K562 (cell line): ENCODE measurements around the gene AQR. TPM values are rescaled to one million over a fixed set of nuclear protein-coding genes. Genes with fewer than 3 reads are reported as not detected.

Source experiments
- ATAC-seq: fragments of 200-7000 bp; cut with Tn5 transposase; 3 replicates; pipeline ENCODE4 v1.9.1; 2020; ENCODE audit warnings: moderate library complexity
- BruUV-seq: library from RNA; stranded (reverse); fragments of 400-500 nt; replicated peaks from 2 replicates; lab custom pipeline; 2021; lab: Mats Ljungman, UMichigan
- CTCF ChIA-PET: fragments of 300-600 bp; formaldehyde crosslinking; extraction: SDS; loops from one replicate; lab custom pipeline; 2021; ENCODE audit warnings: low intra/inter-chr PET ratio; lab: Yijun Ruan, JAX
- POLR2A ChIA-PET: fragments of 300-600, 350-650 bp; sonication (Branson Sonifier 250); formaldehyde crosslinking; extraction: SDS; loops from one replicate; lab custom pipeline; 2021; ENCODE audit warnings: antibody characterized with exemption, inconsistent platforms; lab: Yijun Ruan, JAX
- DNase-seq, 4 experiments: peaks; one replicate each; pipeline versions ENCODE4 v3.0.0 to v3.0.0-alpha.2; 2011 to 2018; ENCODE audit warnings: low spot score in 3 of 4, mixed read lengths in 3 of 4; ENCODE audit errors: extremely low read depth in 1 of 4
- FAIRE-seq: peaks from 2 replicates; lab custom pipeline; 2011; peaks lifted over from hg19 to GRCh38; lab: Jason Lieb, UNC
- H2AFZ ChIP-seq: 2 replicates; pipeline ENCODE4 v1.6.0; 2011; ENCODE audit warnings: low read depth, low read length, control low read depth, inconsistent platforms
- H3K27ac ChIP-seq: fragments of 200-600 bp; 3 replicates; pipeline ENCODE4 v1.8.0; 2011; ENCODE audit warnings: low read depth, mild to moderate bottlenecking, control low read depth, inconsistent platforms, low read length, moderate library complexity, mixed read lengths; ENCODE audit errors: extremely low read depth
- H3K27me3 ChIP-seq, 2 experiments: fragments of 300-600 bp in 1 of 2; 2 replicates in 1 of 2; 3 replicates in 1 of 2; pipeline versions ENCODE4 v1.6.0 to v1.8.0; 2011; ENCODE audit warnings: inconsistent platforms in 2 of 2, low read length in 2 of 2, mild to moderate bottlenecking in 1 of 2, mixed read lengths in 1 of 2, moderate library complexity in 1 of 2; ENCODE audit not compliant: control insufficient read depth in 2 of 2, insufficient read depth in 2 of 2
- H3K36me3 ChIP-seq: fragments of 300-600 bp; 3 replicates; pipeline ENCODE4 v1.8.0; 2011; ENCODE audit warnings: mild to moderate bottlenecking, low read length, inconsistent platforms; ENCODE audit not compliant: control insufficient read depth, insufficient read depth
- H3K4me1 ChIP-seq, 2 experiments: fragments of 200-600 bp in 1 of 2; replicated peaks in 1 of 2; 2 replicates in 1 of 2; 3 replicates in 1 of 2; pipeline versions ENCODE4 v1.5.1 to v1.8.0; 2011; ENCODE audit warnings: inconsistent platforms in 2 of 2, low read length in 2 of 2, mild to moderate bottlenecking in 1 of 2, mixed read lengths in 1 of 2, moderate library complexity in 1 of 2; ENCODE audit not compliant: control insufficient read depth in 2 of 2, insufficient read depth in 2 of 2
- H3K4me2 ChIP-seq: 2 replicates; pipeline ENCODE4 v1.6.1; 2011; ENCODE audit warnings: low read length, control low read depth, inconsistent platforms, mixed read lengths; ENCODE audit not compliant: insufficient read depth
- H3K4me3 ChIP-seq: fragments of 200-600 bp; sonication (generic), shearing (Covaris generic); 2 replicates; pipeline ENCODE4 v1.5.1; 2016; ENCODE audit warnings: control low read depth, inconsistent platforms
- H3K79me2 ChIP-seq: fragments of 200-600 bp; 3 replicates; pipeline ENCODE4 v1.8.0; 2011; ENCODE audit warnings: low read length, inconsistent platforms; ENCODE audit not compliant: control insufficient read depth, insufficient read depth
- H3K9ac ChIP-seq, 2 experiments: 2 replicates each; pipeline versions ENCODE4 v1.6.0 to v1.6.1; 2011; ENCODE audit warnings: low read depth in 2 of 2, low read length in 2 of 2, control low read depth in 1 of 2, inconsistent platforms in 1 of 2, mild to moderate bottlenecking in 1 of 2, mixed read lengths in 1 of 2; ENCODE audit not compliant: insufficient read depth in 1 of 2
- H3K9me1 ChIP-seq: one replicate; pipeline ENCODE4 v1.6.0; 2011; ENCODE audit warnings: inconsistent platforms, mild to moderate bottlenecking, low read length, moderate library complexity; ENCODE audit not compliant: control insufficient read depth, insufficient read depth
- H3K9me3 ChIP-seq: replicated peaks from 2 replicates; pipeline ENCODE4 v1.5.1; 2011; ENCODE audit warnings: low read depth, low read length, inconsistent platforms; ENCODE audit not compliant: control insufficient read depth, insufficient read depth
- H4K20me1 ChIP-seq: replicated peaks from 2 replicates; pipeline ENCODE4 v1.6.1; 2011; ENCODE audit warnings: low read length, inconsistent platforms, mixed read lengths; ENCODE audit not compliant: control insufficient read depth, insufficient read depth
- BRD4 ChIP-seq: fragments of 200-600 bp; sonication (generic); IDR thresholded peaks from 2 replicates; pipeline ENCODE4 v1.6.1; 2017; ENCODE audit warnings: inconsistent platforms
- CSDE1 ChIP-seq, 2 experiments: fragments of 450-650 bp; IDR thresholded peaks; 2 replicates each; pipeline ENCODE4 v1.6.1; 2016; ENCODE audit warnings: mild to moderate bottlenecking in 1 of 2
- NELFE ChIP-seq: IDR thresholded peaks from 2 replicates; pipeline ENCODE4 v1.6.1; 2011; ENCODE audit warnings: mild to moderate bottlenecking; ENCODE audit not compliant: insufficient read depth, insufficient read length
- NFIX ChIP-seq: fragments of 250-450 bp; sonication (Bioruptor Pico); IDR thresholded peaks from 2 replicates; pipeline ENCODE4 v1.4.0; 2020; ENCODE audit warnings: low read depth, mild to moderate bottlenecking, moderate library complexity
- WGBS: fragments of 100-300 bp; shearing (Covaris generic); methylation state at CpG from one replicate; pipeline ENCODE4 v1.1.6; 2016; ENCODE audit warnings: low coverage, mixed read lengths; ENCODE audit not compliant: insufficient coverage; ENCODE audit errors: missing lambda C conversion rate; 5-methylcytosine and 5-hydroxymethylcytosine counted together
- in situ Hi-C: fragments of 300-500 bp; cut with MboI; formaldehyde crosslinking; loops from 4 replicates; pipeline ENCODE4 v1.15.0; 2018; ENCODE audit warnings: inconsistent platforms, mixed read lengths
- intact Hi-C: fragments of 100-400 bp; cut with micrococcal nuclease; formaldehyde crosslinking; loops from 2 replicates; pipeline ENCODE4 v1.14.2; 2022
- polyA plus RNA-seq, 8 experiments: library from polyadenylated mRNA; depleted of rRNA in 4 of 8; stranded (reverse) in 5 of 8; unstranded in 3 of 8; fragments of >200 nt; fragmentation: Nextera tagmentation in 2 of 8; fragmentation: Illumina TruSeq in 1 of 8; extraction: Ambion mirVana in 2 of 8; extraction: Trizol in 1 of 8; gene quantifications; 2 replicates each; pipeline versions ENCODE4 v1.2.1 to v1.2.3, GENCODE V29; 2011 to 2014; ENCODE audit warnings: inconsistent platforms in 1 of 8, missing spikeins in 1 of 8
- total RNA-seq, 7 experiments: library from RNA; depleted of rRNA in 6 of 7; stranded (reverse); fragments of >200 nt in 6 of 7; fragmentation: Illumina TruSeq in 2 of 7; extraction: Trizol in 2 of 7; gene quantifications; 2 replicates each; pipeline versions ENCODE4 v1.2.1 to v1.2.3, GENCODE V29; 2011 to 2021; ENCODE audit warnings: low replicate concordance in 1 of 7
- TF ChIP-seq, protein P1 (sequence below), 2 experiments: IDR thresholded peaks in 1 of 2; conservative IDR thresholded peaks in 1 of 2; 2 replicates each; pipeline ENCODE4 v1.6.1; 2016; ENCODE audit warnings: low read depth in 2 of 2, mild to moderate bottlenecking in 1 of 2, missing compliant biosample characterization in 1 of 2, missing genetic modification characterization in 1 of 2, moderate library complexity in 1 of 2

AQR gene
- total and polyA plus RNA-seq, 9 of the 15 experiments (the other 6 are each of a cell fraction or from before 2014, with no cell fraction given): 22.0 to 62.9 (median 39.3) TPM

DNA sequence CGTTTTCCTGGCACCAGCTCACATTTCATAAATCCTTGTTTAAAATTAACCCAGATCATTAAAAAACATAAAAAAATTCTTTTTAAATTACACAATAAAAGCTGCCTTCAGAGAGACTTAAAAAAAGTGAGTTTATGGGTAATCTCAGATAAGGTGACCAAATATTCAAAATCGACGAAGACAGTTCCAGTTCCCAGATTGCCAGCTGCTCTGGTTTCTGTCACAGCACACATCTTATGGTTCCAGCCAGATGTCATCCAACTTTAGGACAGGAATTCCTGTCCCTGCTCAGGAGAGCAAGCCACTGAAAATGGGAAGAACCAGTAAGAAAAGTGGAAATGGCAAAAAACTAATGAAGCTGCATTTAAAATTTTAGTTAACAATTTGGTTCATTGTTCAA, 34.4 kb upstream of the AQR start:
- ChIA-PET CTCF (no interaction called here), POLR2A (interaction anchor here (1.3 kb wide), 1 partner anchor 15 kb away, joined by 3 read pairs; the partner anchor contains the start of gene ZNF770)
- Histone ChIP-seq H3K9me3 (no peaks in the 10 kb centered on the region), H2AFZ (no peak overlapping the region), H3K9ac (no peak overlapping the region), H3K27ac (no peak overlapping the region), H3K36me3 (no peaks in the 10 kb centered on the region), H3K4me3 (no peak overlapping the region), H3K27me3 (no peaks in the 10 kb centered on the region), H3K4me2 (no peak overlapping the region), H3K79me2 (no peaks in the 10 kb centered on the region), H3K4me1 (peaks cover 0 to 10% of the 10 kb centered on the region in 2 experiments; a peak in 3 of 5 replicates), H4K20me1 (no peaks in the 10 kb centered on the region), H3K9me1 (no peaks in the 10 kb centered on the region)
- ATAC-seq: no peak
- TF ChIP-seq NELFE (no peak), NFIX (CRISPR knock-in tag) (no peak), BRD4 (no peak), CSDE1 (IDR thresholded peaks at IDR 0.05) (no peak)
- TF ChIP-seq, protein P1, sequence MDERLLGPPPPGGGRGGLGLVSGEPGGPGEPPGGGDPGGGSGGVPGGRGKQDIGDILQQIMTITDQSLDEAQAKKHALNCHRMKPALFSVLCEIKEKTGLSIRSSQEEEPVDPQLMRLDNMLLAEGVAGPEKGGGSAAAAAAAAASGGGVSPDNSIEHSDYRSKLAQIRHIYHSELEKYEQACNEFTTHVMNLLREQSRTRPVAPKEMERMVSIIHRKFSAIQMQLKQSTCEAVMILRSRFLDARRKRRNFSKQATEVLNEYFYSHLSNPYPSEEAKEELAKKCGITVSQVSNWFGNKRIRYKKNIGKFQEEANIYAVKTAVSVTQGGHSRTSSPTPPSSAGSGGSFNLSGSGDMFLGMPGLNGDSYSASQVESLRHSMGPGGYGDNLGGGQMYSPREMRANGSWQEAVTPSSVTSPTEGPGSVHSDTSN (CRISPR knock-in tag; IDR thresholded peaks at IDR 0.05; ENCODE audit: low read depth): no peak
- TF ChIP-seq, protein P1 (tag; conservative IDR thresholded peaks at IDR 0.05; ENCODE audit: low read depth): no peak
- in situ Hi-C loops (no loop called here), intact Hi-C loops (no loop called here)
- no peak for FAIRE-seq
- no peak for DNase-seq
- no TSS peak for BruUV-seq
- WGBS: 57% methylated on average over 3 of the region's 3 CpGs
